HG02571 (cell line): ENCODE data around the gene DGKB.

Experiments
- ATAC-seq: cut with Tn5 transposase; IDR thresholded peaks from one replicate; pipeline ENCODE4 v1.9.1; 2021; ENCODE audit warnings: mild to moderate bottlenecking, moderate library complexity; ENCODE audit not compliant: unreplicated experiment

DGKB gene

GRCh38 chr7:14761510-14762296, 140.8 kb downstream of the DGKB start:
- ATAC-seq, result no peak

DNA sequence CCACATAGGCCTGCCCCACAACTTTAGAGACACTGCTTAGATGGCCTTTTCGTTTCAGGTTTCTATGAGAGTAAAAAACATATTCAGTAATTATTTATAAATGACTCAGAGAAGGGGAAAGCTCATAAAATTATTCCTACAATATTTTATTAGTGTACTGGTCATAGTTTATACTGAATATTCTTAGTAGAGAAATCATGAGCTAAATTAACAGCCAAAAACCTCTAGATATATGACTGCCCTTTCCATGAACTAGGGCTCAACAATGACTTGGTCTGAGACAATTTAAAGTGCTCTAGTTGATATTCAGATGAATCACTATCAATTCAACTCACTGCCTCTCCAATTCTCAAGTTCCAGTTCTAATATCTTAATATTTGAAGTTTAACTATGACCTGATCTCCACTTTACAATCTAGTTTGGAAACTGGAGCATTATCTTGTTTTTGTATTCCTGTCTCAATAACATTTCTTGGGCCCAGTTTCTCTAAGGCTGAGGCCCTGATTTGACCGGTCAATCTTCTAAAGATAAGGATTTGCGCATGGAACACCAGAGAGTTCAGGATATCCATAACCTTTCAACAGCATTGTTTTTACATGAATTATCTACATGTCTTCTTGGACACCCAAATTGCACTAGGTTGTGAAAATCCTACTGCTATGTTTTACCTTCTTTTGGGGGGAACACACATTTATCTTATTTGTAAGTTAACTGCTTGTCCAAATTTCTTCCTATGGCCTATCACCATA, 141.6 kb downstream of the DGKB start:
- ATAC-seq, result no peak

DNA sequence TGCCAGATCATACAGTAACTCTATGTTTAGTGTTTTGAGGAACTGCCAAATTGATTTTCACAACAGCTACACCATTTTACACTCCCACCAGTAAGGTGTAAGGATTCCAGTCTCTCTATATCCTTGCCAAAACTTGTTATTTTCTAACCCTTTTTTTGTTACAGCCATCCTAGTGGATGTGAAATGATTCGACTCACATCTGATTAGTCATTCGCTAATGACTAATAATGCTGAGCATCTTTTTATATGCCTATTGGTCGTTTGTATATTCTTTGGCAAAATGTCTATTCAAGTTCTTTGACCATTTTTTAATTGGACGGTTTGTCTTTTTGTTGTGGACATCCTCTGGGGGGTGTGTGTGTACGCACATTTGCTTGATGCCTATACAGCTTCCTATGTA, 142.8 kb downstream of the DGKB start:
- no peak for ATAC-seq

- ATAC-seq, result no peak
These were observed 147.9 kb downstream of the DGKB start for GRCh38 chr7:14754631-14755030.

- ATAC-seq, result no peak
These were observed 150.2 kb downstream of the DGKB start for GRCh38 chr7:14752301-14752700.

DNA sequence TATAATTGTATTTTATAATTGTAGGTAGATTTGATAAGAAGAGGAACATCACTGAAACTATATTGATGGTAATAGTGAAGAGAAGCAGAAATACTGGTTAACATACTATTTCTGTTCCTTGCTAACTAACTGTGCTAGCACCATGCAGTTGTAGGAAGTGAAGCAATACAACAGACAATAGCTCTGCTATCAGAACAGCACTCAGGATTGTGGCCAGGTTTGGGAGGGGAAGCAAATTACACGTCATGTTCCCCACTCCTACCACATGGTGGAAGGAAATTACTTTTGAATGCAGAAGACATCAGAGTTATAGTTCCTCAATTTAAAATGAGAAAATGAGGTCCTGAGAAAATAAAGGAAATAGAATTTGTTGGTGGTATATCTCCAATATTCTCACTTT, 151.1 kb downstream of the DGKB start:
- no peak for ATAC-seq

- ATAC-seq, result no peak
These were observed 154.1 kb downstream of the DGKB start for GRCh38 chr7:14748461-14748860.

GRCh38 chr7:14747701-14748100, 154.8 kb downstream of the DGKB start:
- no peak for ATAC-seq

- ATAC-seq, result no peak
These were observed 157.5 kb downstream of the DGKB start for GRCh38 chr7:14745076-14745475.

DNA sequence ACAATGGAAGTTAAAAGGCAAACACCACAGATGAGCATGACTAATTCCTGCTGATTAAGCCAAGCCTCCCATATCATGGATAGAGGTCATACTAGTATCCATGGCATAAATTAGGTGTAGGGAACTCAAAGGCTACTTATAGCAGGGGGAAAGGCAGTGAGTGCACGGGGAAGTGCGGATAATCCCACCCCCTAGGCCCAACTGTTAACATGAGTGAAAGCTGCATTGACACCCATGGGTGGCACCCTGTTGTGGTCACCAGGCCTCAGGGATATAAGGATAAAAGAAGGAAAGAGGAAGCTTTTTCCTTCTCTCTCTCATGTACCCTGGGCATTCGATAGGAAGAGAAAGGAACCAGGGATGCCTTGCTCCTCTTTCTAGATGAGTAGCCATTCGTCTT, 161.9 kb downstream of the DGKB start:
- ATAC-seq, result no peak

DNA sequence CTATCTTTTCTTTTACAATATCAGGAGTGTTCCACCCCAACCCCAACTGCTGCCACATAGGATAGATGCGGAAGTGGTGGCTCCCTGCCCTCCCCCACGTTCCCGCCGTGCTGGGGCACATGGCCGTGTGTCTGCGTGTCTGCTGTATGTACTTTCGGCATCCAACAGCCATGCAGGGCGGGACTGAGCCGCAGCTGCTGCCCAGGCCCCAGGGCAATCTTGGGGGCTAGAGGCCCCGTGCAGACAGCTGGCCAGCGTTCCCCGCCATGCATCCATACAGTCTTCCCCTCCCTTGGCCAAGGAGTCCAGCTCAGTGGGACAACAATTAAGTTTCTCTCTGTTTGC, 162.7 kb downstream of the DGKB start:
- no peak for ATAC-seq

GRCh38 chr7:14739168-14739840, 163.2 kb downstream of the DGKB start:
- ATAC-seq, result no peak

GRCh38 chr7:14738086-14738485, 164.5 kb downstream of the DGKB start:
- ATAC-seq, result no peak

- no peak for ATAC-seq
These were observed 167.7 kb downstream of the DGKB start for GRCh38 chr7:14734839-14735321.

DNA sequence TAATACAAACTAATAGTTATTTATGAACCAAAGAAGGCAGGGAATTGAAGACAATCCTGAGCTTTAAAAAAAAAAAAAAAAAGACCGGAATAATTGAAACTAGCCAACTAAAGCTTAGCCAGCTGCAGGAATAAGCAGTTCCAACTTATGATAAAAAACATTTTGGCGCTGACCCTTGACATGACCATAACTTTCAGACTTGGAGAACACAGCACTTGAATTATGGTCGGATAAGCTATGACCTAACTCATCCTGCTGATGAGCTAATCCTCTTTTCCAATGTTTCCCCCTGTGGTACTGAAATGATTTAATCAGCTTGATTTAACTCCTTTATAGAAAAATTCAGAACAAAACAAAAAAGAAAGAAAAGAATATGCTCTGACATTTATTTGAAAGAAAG, 181.8 kb downstream of the DGKB start:
- no peak for ATAC-seq

- no peak for ATAC-seq
These were observed 184.7 kb downstream of the DGKB start for GRCh38 chr7:14717816-14718215.

DNA sequence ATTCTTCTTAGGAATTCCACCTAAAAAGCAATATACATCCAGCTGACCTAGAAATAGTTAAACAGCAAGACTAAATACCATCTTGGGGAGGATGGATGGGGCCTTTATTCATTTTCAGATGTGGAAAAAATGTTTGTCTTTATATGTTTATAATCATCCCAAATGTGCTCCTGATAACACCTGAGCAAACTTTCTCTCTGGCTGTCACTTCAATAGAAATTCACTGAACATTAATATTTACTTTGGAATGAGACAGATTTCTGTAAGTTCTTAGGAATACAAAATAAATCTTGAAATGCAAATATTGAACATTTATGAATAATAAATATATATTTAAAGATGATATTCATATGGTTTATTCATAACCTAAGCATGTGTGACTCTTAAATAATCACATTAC, 185.4 kb downstream of the DGKB start:
- no peak for ATAC-seq

DNA sequence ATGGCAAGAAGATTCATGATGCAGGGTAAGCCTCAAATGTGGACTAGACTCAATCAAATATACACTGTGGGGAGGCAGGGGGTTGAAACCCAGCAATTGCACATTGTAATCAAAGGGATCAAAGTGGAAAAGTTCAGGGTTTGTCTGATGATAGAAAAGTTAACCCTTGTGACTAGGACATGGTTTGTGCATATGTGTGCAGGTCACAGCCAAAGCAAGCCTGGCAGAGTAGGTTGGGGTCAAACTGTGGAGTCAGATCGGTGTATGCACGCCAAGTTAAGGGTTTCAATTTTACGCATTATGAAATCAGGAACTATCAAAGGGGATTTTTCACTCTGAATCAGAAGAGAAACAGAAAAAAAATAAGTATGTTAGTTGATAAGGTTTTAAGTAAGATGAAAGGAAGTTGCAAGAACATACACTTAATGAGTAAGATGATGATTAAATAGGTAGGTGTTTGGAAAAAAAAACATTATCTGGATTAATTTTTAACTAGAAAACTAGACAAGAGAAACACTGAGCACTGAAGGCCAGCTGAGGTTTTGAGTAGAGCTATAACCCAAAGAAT, 188.3 kb downstream of the DGKB start:
- peak; percentile 99 for ATAC-seq

DNA sequence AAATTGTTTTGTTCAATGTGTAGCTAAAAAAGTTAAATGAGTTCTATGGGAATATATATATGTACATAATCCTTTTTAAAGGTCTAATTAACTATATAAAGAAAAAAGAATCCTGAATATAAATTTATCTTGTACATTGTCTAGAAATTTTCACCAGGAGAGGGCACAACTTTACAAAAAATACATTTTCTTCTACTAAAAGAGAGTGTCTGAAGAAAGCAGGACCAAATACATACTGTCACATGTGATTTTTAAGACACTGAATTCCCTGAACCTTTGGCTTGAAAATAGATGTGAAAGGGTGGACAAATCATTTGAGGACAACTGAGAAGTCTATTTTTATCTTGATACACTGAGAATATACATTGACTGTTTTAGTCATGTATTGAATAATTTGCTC, 204.3 kb downstream of the DGKB start:
- no peak for ATAC-seq

DNA sequence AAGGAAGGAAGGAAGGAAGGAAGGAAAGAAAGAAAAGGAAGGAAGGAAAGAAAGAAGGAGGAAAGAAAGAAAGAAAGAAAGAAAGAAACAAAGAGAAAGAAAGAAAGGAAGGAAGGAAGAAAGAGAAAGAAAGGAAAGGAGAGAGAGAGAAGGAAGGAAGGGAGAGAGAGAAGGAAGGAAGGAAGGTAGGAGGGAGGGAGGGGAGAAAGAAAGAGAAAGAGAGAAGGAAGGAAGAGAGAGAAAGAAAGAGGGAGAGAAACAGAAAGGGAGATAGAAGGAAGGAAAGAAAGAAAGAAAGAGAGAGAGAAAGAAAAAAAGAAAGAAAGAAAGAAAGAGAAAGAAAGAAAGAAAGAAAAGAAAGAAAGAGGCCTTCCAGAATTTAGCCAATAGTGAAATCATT, 204.9 kb downstream of the DGKB start:
- no peak for ATAC-seq

- ATAC-seq, result peak; percentile 48
These were observed 210.9 kb downstream of the DGKB start for GRCh38 chr7:14691597-14692203.
